WTC11 (cell line): ENCODE measurements around the gene DNAAF1.

Experiments
- CREB1 ChIP-seq: sonication (generic); formaldehyde crosslinking; IDR thresholded peaks from 2 replicates; pipeline ENCODE4 v1.8.0; 2023; ENCODE audit warnings: mild to moderate bottlenecking, missing genetic modification reagents
- CTCF ChIP-seq: fragments of 200-600 bp; IDR thresholded peaks from 2 replicates; pipeline ENCODE4 v1.8.0; 2022; ENCODE audit warnings: antibody characterized with exemption
- NFYB ChIP-seq: sonication (generic); formaldehyde crosslinking; conservative IDR thresholded peaks from 2 replicates; pipeline ENCODE4 v1.8.0; 2022; ENCODE audit warnings: low read depth, missing genetic modification reagents
- ZBTB43 ChIP-seq: sonication (generic); formaldehyde crosslinking; IDR thresholded peaks from 2 replicates; pipeline ENCODE4 v1.8.1; 2023; ENCODE audit warnings: mild to moderate bottlenecking, missing genetic modification reagents

GRCh38 chr16:84104231-84104630 lies 40.9 kb upstream of the DNAAF1 start:
- no peak for TF ChIP-seq CREB1 (CRISPR knock-in tag)
- no peak for TF ChIP-seq CTCF
- no peak for TF ChIP-seq NFYB
- no peak for TF ChIP-seq ZBTB43 (CRISPR knock-in tag)
